HG03103 (cell line): Measurements from ENCODE around the gene VTI1A.
"Not testable (repeated sequence)": the region's sequence is repeated elsewhere in the genome, so short reads cannot be mapped to it uniquely, and the experiment has no call there.

ENCODE experiments used
- ATAC-seq: cut with Tn5 transposase; IDR thresholded peaks from one replicate; pipeline ENCODE4 v1.9.1; 2021; ENCODE audit warnings: low read depth; ENCODE audit not compliant: unreplicated experiment

Gene VTI1A

GRCh38 chr10:112583236-112583939 lies 136.4 kb downstream of the VTI1A start:
- no peak for ATAC-seq

GRCh38 chr10:112584276-112584675 lies 137.3 kb downstream of the VTI1A start:
- ATAC-seq = no peak

DNA sequence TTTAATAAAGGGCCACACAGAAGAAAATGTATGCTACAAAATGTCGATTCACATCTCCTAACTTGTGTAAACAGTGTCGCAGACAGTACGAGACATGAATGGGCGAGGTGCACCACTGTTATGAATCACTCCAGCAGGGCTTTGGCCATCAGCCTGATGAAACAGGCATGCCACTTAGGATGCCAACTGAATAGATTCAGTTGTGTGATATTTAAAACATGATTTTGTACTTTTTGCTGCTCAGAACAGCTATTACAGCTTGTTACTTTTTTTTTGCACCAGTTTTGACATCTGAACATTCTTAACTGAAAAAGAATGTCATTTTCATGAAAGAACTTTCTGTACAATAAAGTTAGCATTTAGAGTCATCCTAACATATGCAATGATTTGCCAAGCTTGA lies 138.1 kb downstream of the VTI1A start:
- ATAC-seq = no peak

DNA sequence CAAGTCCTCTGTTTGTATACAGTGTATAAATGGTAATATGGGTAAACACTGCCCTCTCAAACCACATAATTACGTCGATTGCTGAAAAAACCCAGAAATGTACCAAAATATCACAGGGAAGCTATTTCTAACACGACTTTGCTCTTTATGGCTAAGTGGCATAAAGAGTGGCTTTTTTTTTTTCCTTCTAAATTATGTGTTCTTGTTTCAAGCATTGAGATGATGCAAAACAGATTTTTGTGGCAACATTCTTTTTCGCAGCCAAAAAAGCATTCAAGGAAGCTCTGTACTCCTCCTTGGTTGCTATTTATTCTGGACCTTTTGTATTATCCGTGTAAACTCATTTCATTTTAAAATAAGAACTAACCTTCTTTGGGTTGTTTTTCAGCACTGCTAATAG lies 138.9 kb downstream of the VTI1A start:
- no peak for ATAC-seq

GRCh38 chr10:112587729-112588128 lies 140.7 kb downstream of the VTI1A start:
- ATAC-seq = no peak

GRCh38 chr10:112588225-112588990 lies 141.4 kb downstream of the VTI1A start:
- no peak for ATAC-seq

- no peak for ATAC-seq
Observed at GRCh38 chr10:112589081-112589480, 142.1 kb downstream of the VTI1A start.

DNA sequence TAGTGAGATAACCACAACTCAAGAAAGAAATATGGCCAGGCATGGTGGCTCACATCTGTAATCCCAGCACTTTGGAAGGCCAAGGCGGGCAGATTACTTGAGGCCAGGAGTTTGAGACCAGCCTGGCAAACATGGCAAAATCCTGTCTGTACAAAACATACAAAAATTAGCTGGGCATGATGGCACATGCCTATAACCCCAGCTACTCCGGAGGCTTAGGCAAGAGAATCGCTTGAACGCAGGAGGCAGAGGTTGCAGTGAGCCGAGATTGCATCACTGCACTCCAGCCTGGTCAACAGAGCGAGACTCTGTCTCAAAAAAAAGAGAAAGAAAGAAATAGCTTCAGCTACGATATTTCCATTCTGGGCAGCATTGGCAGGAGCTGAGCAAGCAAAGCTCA lies 143.8 kb downstream of the VTI1A start:
- not testable (repeated sequence) for ATAC-seq

GRCh38 chr10:112593023-112593422 lies 146.0 kb downstream of the VTI1A start:
- ATAC-seq = no peak

- ATAC-seq = no peak
Observed at GRCh38 chr10:112601214-112602090, 154.4 kb downstream of the VTI1A start.

GRCh38 chr10:112603062-112603461 lies 156.0 kb downstream of the VTI1A start:
- ATAC-seq = no peak

DNA sequence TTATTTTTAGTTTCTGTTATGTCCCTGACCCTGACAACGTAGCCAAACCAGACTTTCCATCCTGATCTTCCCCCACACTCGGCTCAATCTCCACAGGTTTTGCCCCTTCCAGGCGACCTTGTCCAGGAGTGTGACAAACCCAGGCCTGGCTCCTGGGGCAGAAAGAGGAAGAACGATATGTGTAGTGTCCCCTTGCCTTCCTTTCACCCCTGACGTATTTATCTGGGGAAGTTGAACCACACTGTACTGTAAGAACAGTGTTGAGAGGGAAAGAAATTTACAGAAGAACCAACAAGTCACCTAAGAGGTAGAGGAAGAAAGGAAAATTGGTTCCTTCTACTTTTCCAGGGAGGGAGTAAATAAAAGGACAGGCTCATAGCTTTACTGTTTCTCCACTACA lies 158.0 kb downstream of the VTI1A start:
- no peak for ATAC-seq

GRCh38 chr10:112607506-112607905 lies 160.5 kb downstream of the VTI1A start:
- ATAC-seq = no peak

DNA sequence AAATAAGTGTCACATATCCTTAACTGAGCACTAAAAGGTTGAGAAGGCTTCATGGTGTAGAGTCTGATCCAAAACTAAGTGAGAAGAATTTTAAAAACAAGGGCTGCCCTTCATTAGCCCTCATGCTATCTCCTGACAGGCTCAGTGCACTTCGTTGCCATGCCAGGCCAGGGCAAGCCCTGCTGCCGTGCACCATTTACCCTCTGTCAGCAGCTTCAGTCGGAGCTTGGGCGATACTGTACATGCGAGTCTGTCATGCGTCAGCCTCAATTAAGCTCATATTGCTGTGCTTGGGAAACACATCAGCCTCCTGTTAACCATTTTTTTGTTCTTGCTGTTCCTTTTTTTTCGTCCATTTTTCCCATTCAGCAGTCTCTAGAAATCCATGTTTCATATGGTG lies 166.6 kb downstream of the VTI1A start:
- ATAC-seq = no peak

GRCh38 chr10:112614072-112614471 lies 167.1 kb downstream of the VTI1A start:
- ATAC-seq = no peak

DNA sequence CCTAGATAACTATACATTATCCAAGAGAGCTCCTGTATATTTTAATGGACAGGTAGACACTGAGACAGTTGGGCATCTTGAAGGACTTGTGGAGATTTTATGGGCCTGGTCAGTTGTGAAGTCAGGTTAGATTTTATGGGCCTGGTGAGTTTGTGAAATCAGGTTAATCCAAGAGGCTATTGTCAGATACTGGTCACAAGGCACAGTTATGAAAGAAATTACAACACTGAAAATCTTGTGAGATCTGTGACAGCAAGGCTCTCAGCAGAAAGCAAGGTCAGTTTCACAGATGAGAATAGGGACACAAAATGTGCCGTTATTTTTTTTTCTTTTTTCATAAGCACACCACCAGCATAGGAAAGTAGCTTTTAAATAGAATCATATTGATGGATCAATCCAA lies 167.6 kb downstream of the VTI1A start:
- ATAC-seq = no peak

DNA sequence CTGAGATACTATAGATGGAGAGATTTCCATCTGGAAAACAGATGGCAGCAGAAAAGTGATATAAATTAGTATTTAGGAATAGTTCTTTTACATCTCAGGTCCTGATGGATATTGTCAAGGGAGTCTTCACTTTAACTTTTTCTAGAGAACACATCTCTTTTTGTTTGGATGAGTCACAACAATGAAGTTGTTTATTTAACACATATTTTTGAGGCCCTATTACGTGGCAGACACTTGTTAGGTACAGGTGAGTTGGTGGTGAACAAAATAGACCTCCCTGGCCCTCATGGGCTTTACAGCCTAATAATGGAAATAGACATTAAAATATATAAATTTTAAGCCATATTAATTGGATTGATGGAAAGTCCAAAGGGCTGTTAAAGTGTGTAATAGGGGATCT lies 168.3 kb downstream of the VTI1A start:
- ATAC-seq = no peak

DNA sequence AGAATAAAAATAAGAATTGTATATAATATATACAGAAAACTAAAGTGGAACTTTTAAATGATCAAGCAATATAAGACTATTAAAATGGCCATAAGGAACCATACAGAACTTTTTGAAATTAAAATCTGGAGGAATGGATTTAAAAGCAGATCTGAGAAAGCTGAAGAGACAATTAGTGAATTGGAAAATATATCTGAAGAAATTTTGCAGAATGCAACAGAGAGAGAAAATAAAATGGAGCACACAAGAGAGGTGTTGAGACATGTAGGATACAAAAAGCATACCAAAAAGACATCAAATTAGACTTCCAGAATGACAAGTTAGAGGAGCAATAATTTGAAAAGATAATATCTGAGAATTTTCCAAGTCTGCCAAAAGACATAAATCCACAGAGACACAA lies 169.6 kb downstream of the VTI1A start:
- ATAC-seq = no peak

DNA sequence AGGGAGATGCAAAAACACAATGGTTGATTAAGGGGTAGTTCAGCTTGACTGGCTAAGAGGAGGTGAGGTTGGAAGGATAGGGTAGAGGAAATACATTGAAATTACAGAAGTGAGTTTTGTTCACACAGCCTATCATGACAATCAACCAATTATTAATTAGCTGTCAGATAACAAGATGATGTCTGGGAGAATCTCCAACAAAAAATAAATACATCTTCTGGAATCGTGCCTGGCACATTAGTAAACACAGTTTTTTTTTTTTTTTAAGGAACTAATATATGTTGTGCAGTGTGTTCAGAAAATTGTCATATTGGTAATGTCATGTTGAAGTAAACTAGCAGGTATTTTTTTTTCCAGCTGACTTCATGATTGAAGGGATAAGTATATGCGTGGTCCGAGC lies 171.8 kb downstream of the VTI1A start:
- ATAC-seq = no peak

GRCh38 chr10:112619556-112619955 lies 172.5 kb downstream of the VTI1A start:
- ATAC-seq = no peak

DNA sequence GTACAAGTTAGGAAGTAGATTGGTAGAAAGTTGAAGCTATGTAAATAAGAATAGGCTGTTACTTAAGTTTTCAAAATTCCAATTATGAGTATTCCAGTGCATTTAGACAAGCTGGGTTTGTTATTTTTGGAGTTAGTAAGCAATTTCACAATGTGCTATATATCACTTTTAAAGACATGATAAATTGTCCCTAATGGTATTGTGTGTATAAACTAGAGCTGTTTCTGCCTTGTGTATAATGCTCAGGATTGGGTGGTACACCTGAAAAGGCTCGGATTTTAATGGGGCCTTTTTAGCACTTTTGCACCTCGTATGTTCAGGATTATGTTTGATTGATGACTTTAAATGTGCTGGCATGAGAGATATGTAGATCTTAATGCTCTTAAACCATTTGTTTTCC lies 175.8 kb downstream of the VTI1A start:
- ATAC-seq = no peak
